ENCODE measurements around the gene NFATC1.

Gene NFATC1

GRCh38 chr18:79445696-79446561, 50.2 kb downstream of the NFATC1 start:
- Histone ChIP-seq H3K4me1 (ENCODE audit: control insufficient read depth in 5 of 5, insufficient read depth in 5 of 5, low read length in 5 of 5) (peaks cover 4 to 18% (median 16%) of the 10 kb centered on the region in 5 donors), H3K27me3 (ENCODE audit: control insufficient read depth in 5 of 5, insufficient read depth in 4 of 5, low read length in 5 of 5) (no peaks in the 10 kb centered on the region), H3K36me3 (ENCODE audit: control insufficient read depth in 5 of 5, insufficient read depth in 5 of 5, low read length in 5 of 5) (peaks cover 3 to 57% (median 28%) of the 10 kb centered on the region in 5 donors), H3K9me3 (ENCODE audit: control insufficient read depth in 5 of 5, low read length in 5 of 5) (no peaks in the 10 kb centered on the region), H3K4me3 (ENCODE audit: low read depth in 1 of 5, low read length in 5 of 5) (no peak overlapping the region), H3K27ac (ENCODE audit: low read depth, low read length) (no peak overlapping the region), H3K9ac (ENCODE audit: low read length in 5 of 5) (no peak overlapping the region)

DNA sequence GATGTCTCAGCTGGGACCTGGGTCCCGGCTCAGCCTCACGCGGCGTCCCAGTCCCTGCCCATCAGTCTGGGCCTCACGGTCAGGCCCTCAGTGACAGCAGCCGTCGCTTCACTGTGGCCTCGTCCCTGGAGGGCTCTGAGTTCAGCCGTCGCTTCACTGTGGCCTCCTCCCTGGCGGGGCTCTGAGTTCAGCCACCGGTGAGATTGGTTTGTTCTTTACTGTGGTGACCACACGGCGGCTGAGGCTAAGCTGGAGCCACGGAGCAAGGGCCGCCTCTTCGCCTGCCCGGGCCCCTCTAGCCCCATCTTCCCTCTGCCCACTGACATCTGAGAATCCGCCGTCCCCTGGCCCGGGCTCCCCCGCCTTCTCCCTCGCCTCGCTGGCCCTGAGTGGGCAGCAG, 51.2 kb downstream of the NFATC1 start:
- Histone ChIP-seq H3K27ac (ENCODE audit: low read depth, low read length) (no peak overlapping the region), H3K4me3 (ENCODE audit: low read depth in 1 of 5, low read length in 5 of 5) (no peak overlapping the region), H3K36me3 (ENCODE audit: control insufficient read depth in 5 of 5, insufficient read depth in 5 of 5, low read length in 5 of 5) (peaks cover 3 to 58% (median 36%) of the 10 kb centered on the region in 5 donors)

GRCh38 chr18:79447703-79448367, 52.1 kb downstream of the NFATC1 start:
- Histone ChIP-seq H3K27me3 (ENCODE audit: control insufficient read depth in 5 of 5, insufficient read depth in 4 of 5, low read length in 5 of 5) (no peaks in the 10 kb centered on the region), H3K27ac (ENCODE audit: low read depth, low read length) (no peak overlapping the region), H3K9ac (ENCODE audit: low read length in 5 of 5) (no peak overlapping the region), H3K4me1 (ENCODE audit: control insufficient read depth in 5 of 5, insufficient read depth in 5 of 5, low read length in 5 of 5) (peaks cover 4 to 13% (median 10%) of the 10 kb centered on the region in 5 donors), H3K9me3 (ENCODE audit: control insufficient read depth in 5 of 5, low read length in 5 of 5) (no peaks in the 10 kb centered on the region), H3K4me3 (ENCODE audit: low read depth in 1 of 5, low read length in 5 of 5) (no peak overlapping the region), H3K36me3 (ENCODE audit: control insufficient read depth in 5 of 5, insufficient read depth in 5 of 5, low read length in 5 of 5) (peaks cover 3 to 63% (median 43%) of the 10 kb centered on the region in 5 donors)

More for the DNA sequence above, 51.2 kb downstream of the NFATC1 start:
- Histone ChIP-seq H3K27me3 (ENCODE audit: control insufficient read depth in 5 of 5, insufficient read depth in 4 of 5, low read length in 5 of 5) (no peaks in the 10 kb centered on the region), H3K9ac (ENCODE audit: low read length in 5 of 5) (no peak overlapping the region), H3K9me3 (ENCODE audit: control insufficient read depth in 5 of 5, low read length in 5 of 5) (no peaks in the 10 kb centered on the region), H3K4me1 (ENCODE audit: control insufficient read depth in 5 of 5, insufficient read depth in 5 of 5, low read length in 5 of 5) (peaks cover 4 to 18% (median 16%) of the 10 kb centered on the region in 5 donors)

DNA sequence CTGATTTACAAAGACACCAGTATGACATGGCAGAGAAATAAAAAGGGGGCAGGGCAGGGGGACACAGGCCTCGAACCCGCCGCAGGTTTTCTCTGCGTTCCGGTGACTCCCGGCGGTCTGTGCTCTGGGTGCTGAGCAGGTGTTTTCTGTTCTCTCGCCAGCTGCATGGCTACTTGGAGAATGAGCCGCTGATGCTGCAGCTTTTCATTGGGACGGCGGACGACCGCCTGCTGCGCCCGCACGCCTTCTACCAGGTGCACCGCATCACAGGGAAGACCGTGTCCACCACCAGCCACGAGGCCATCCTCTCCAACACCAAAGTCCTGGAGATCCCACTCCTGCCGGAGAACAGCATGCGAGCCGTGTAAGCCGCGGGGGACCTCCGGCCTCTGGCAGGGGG, 52.9 kb downstream of the NFATC1 start:
- Histone ChIP-seq H3K9ac (ENCODE audit: low read length in 5 of 5) (no peak overlapping the region), H3K27ac (ENCODE audit: low read depth, low read length) (no peak overlapping the region), H3K27me3 (ENCODE audit: control insufficient read depth in 5 of 5, insufficient read depth in 4 of 5, low read length in 5 of 5) (no peaks in the 10 kb centered on the region), H3K4me1 (ENCODE audit: control insufficient read depth in 5 of 5, insufficient read depth in 5 of 5, low read length in 5 of 5) (peaks cover 0 to 7% (median 5%) of the 10 kb centered on the region in 5 donors), H3K9me3 (ENCODE audit: control insufficient read depth in 5 of 5, low read length in 5 of 5) (no peaks in the 10 kb centered on the region), H3K4me3 (ENCODE audit: low read depth in 1 of 5, low read length in 5 of 5) (no peak overlapping the region), H3K36me3 (ENCODE audit: control insufficient read depth in 5 of 5, insufficient read depth in 5 of 5, low read length in 5 of 5) (peaks cover 3 to 71% (median 45%) of the 10 kb centered on the region in 5 donors)

DNA sequence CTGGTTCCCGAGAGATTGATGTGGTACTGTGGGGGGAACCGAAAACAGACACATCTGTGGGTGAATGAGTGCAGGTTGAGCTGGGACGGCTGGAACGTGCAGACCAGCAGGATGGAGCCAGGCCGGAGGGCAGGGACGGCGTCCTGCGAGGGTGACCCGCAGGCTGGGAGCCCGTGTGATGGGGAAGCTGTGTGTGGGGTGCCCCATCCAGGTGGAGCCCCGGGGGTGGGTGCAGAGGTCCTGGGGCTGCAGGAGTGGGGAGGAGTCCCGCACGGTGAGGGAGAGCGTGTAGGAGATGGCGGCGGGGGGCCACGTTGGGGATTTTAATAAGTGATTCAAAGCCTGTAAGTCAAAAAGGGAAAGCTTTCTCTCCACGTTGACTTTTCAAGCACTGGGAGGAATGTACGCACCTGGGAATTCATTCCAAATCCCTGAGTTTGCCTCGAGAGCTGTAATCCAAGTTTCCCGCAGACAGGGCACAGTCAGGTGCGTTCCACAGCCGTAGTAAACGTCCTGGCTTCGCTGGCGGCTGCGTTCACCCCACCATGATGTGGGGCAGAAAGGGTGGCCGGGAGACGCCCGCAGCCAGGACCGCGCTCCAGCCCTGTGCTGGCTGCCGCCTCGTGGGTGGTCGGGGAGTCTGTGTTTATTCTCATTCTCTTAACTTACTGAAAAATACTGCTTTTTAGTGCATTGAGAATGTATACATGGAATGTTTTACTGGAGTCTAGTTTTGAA, 54.0 kb downstream of the NFATC1 start:
- H3K4me1 ChIP-seq (ENCODE audit: control insufficient read depth in 5 of 5, insufficient read depth in 5 of 5, low read length in 5 of 5), result peaks cover 0 to 14% (median 5%) of the 10 kb centered on the region in 5 donors
- peaks cover 3 to 78% (median 48%) of the 10 kb centered on the region in 5 donors for H3K36me3 ChIP-seq (ENCODE audit: control insufficient read depth in 5 of 5, insufficient read depth in 5 of 5, low read length in 5 of 5)
- H3K4me3 ChIP-seq (ENCODE audit: low read depth in 1 of 5, low read length in 5 of 5), result no peak overlapping the region

DNA sequence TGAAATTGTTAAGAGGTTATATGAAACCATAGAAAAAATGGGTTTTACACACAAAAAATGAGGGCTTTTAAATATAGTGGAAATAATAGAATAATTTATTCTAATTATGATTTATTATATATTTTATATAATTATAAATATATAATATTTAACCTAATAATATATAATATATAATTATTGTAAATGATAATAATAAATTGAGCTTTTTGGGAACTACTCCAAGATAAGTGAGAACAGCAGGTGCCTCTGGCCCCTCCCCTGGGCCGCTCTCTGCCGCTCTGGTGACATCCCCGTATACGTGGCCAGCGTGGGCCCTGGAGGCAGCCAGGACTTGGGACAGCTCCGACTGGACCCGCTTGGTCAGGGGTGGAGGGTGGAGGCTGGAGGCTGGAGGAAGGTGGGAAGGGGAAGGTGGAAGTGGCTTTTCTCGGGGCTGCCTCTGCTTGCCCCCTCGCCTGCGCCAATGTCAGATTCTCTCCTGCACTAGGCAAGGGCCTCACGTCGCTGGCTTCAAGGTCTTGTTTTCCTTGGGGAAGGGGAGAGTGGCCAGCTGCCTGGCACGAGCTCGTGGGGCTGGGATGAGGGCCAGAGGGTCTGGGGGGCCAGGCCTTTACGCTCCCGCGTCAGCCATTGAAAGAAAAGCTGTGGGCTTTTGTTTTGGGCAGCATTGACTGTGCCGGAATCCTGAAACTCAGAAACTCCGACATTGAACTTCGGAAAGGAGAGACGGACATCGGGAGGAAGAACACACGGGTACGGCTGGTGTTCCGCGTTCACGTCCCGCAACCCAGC, 54.8 kb downstream of the NFATC1 start:
- Histone ChIP-seq H3K27me3 (ENCODE audit: control insufficient read depth in 5 of 5, insufficient read depth in 4 of 5, low read length in 5 of 5) (no peaks in the 10 kb centered on the region), H3K27ac (ENCODE audit: low read depth, low read length) (no peak overlapping the region), H3K9ac (ENCODE audit: low read length in 5 of 5) (no peak overlapping the region), H3K4me1 (ENCODE audit: control insufficient read depth in 5 of 5, insufficient read depth in 5 of 5, low read length in 5 of 5) (peaks cover 0 to 14% (median 5%) of the 10 kb centered on the region in 5 donors), H3K4me3 (ENCODE audit: low read depth in 1 of 5, low read length in 5 of 5) (no peak overlapping the region), H3K36me3 (ENCODE audit: control insufficient read depth in 5 of 5, insufficient read depth in 5 of 5, low read length in 5 of 5) (peaks cover 3 to 79% (median 51%) of the 10 kb centered on the region in 5 donors), H3K9me3 (ENCODE audit: control insufficient read depth in 5 of 5, low read length in 5 of 5) (no peaks in the 10 kb centered on the region)

More for the DNA sequence above, 54.0 kb downstream of the NFATC1 start:
- H3K9me3 ChIP-seq (ENCODE audit: control insufficient read depth in 5 of 5, low read length in 5 of 5), result no peaks in the 10 kb centered on the region
- H3K27me3 ChIP-seq (ENCODE audit: control insufficient read depth in 5 of 5, insufficient read depth in 4 of 5, low read length in 5 of 5), result no peaks in the 10 kb centered on the region
- H3K27ac ChIP-seq (ENCODE audit: low read depth, low read length), result no peak overlapping the region
- no peak overlapping the region for H3K9ac ChIP-seq (ENCODE audit: low read length in 5 of 5)

DNA sequence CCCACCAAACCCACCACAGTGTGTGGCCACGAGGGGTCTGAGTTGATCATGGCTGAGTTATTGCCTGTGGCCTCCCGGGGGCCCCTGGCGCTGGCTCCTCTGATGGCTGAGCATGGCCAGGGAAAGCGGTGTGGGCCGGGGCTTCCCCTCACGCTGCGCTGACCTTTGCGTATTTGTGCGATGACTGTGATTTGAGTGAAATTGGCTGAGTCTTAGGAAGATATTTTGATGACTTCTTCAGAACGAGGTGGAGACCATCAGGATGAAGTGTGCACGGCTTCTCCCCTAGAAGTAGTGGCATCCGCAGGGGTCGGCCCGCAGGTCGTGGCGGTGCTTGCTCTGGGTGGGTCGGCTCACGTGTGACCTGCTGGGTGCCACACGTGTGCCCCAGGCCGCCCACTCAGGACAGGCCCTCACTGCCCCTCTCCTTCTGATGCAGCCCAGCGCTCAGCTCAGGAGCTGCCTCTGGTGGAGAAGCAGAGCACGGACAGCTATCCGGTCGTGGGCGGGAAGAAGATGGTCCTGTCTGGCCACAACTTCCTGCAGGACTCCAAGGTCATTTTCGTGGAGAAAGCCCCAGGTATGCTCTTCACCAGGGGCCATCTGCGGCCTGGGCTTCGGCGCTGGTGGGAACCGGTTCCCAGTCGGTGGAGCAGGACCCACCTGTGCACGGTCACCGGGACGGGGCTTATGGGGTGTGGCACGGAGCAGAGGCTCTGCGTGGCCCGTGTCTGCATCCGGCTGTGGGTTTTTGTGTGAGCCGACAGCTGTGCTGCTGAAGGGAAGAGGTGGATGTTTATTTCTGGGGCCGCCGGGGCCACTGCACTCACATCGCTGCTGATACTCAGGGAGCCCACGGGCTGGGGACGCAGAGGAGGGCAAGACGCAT, 55.8 kb downstream of the NFATC1 start:
- Histone ChIP-seq H3K9me3 (ENCODE audit: control insufficient read depth in 5 of 5, low read length in 5 of 5) (no peaks in the 10 kb centered on the region), H3K27ac (ENCODE audit: low read depth, low read length) (no peak overlapping the region), H3K36me3 (ENCODE audit: control insufficient read depth in 5 of 5, insufficient read depth in 5 of 5, low read length in 5 of 5) (peaks cover 3 to 84% (median 57%) of the 10 kb centered on the region in 5 donors), H3K4me3 (ENCODE audit: low read depth in 1 of 5, low read length in 5 of 5) (no peak overlapping the region), H3K4me1 (ENCODE audit: control insufficient read depth in 5 of 5, insufficient read depth in 5 of 5, low read length in 5 of 5) (peaks cover 0 to 14% (median 5%) of the 10 kb centered on the region in 5 donors), H3K9ac (ENCODE audit: low read length in 5 of 5) (no peak overlapping the region), H3K27me3 (ENCODE audit: control insufficient read depth in 5 of 5, insufficient read depth in 4 of 5, low read length in 5 of 5) (no peaks in the 10 kb centered on the region)

DNA sequence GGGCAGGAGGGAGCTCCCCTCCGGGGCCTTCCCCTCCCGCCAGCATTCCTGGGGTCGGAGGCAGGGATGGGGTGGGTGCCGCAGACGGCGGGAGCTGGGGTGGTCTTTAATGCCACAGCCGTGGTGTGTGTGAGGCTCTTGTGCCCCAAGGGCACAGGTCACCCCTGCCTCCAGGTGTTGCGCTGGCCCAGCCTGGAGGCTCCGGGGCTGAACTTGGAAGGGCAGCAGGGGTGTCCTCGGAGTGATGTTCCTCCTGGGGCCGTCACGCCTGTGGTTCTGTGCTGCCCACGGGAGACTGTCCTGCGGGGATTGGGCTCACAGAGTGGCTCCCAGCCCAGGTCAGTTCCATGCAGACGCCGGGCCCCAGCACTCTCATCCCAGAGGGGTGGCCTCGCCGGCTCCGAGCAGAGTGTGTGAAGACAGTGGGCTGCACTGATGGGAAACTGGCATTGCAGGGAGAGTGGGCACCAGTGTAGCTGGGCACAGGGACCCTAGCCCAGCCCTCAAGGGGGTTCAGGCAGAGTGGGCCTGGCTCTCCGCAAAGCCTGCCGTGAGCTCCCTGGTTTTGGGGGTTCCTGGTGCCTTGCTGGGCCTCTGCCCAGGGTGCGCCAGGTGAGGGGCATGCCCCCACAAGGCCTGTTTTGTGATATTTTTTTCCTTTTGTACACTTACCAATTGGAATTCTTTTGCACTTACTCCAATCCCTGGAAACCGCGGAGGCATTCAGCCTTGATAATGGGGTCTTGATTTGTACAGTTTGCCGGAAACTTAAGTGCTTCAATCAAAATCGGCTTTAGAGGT, 56.7 kb downstream of the NFATC1 start:
- Histone ChIP-seq H3K9me3 (ENCODE audit: control insufficient read depth in 5 of 5, low read length in 5 of 5) (no peaks in the 10 kb centered on the region), H3K9ac (ENCODE audit: low read length in 5 of 5) (no peak overlapping the region), H3K4me3 (ENCODE audit: low read depth in 1 of 5, low read length in 5 of 5) (no peak overlapping the region), H3K27me3 (ENCODE audit: control insufficient read depth in 5 of 5, insufficient read depth in 4 of 5, low read length in 5 of 5) (no peaks in the 10 kb centered on the region), H3K27ac (ENCODE audit: low read depth, low read length) (no peak overlapping the region), H3K36me3 (ENCODE audit: control insufficient read depth in 5 of 5, insufficient read depth in 5 of 5, low read length in 5 of 5) (peaks cover 3 to 92% (median 64%) of the 10 kb centered on the region in 5 donors), H3K4me1 (ENCODE audit: control insufficient read depth in 5 of 5, insufficient read depth in 5 of 5, low read length in 5 of 5) (peaks cover 0 to 14% (median 5%) of the 10 kb centered on the region in 5 donors)

Measured in subcutaneous abdominal adipose tissue (tissue), 5 donors.